Measurements from ENCODE around the gene EML4. TPM values are rescaled to one million over a fixed set of nuclear protein-coding genes. Genes with fewer than 3 reads are reported as not detected.
A peak's percentile ranks its signal among the peaks of the same experiment; 100 is the strongest.

The EML4 gene
- polyA plus RNA-seq, 1 of the 3 experiments (the other 2 are of a cell fraction) = 35.0 TPM

DNA sequence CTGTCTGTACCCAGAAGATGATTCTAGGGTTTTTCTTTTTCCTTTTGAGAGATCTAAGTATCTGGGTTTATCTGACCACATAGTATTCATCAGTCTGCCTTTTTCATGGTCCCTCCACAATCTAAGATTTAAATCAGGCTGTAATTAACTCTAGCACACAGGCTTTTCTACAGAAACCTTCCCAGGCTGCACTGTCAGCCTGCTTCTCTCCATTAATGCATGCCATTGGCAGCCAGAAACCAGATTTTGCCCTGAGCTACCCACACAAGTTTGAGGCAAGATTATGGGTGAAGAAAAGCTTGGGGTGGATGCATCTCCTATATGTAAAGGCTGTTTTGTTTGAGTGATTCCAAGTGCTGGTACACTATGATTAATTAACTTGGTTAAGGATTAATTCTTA lies 45.7 kb upstream of the EML4 start:
- no peaks in the 10 kb centered on the region for H3K79me2 ChIP-seq (ENCODE audit: insufficient read depth)
- H3K9me3 ChIP-seq = peaks cover 5% of the 10 kb centered on the region; the same call in 1 of the 2 replicates
- DNase-seq = peak; percentile 56
- H3K9me2 ChIP-seq = no peaks in the 10 kb centered on the region
- H3K4me3 ChIP-seq (ENCODE audit: low read depth in 2 of 2, low read length in 1 of 2) = no peak overlapping the region
- no peaks in the 10 kb centered on the region for H3K36me3 ChIP-seq (replicated peaks in 1 of 2; ENCODE audit: control insufficient read depth in 1 of 2, insufficient read depth in 2 of 2, low read length in 1 of 2)
- ChIA-PET CTCF (interaction anchor here (0.7 to 3.6 kb wide), 7 partner anchors 9 to 205 kb away, joined by 3 to 15 read pairs (median 4); no protein-coding TSS in a partner anchor), POLR2A (interaction anchor here (2.9 kb wide), 1 partner anchor 10 kb away, joined by 18 read pairs; no protein-coding TSS in a partner anchor)
- no peak overlapping the region for H2AFZ ChIP-seq (ENCODE audit: low read depth)
- peaks cover 1% of the 10 kb centered on the region; the same call in 1 of the 2 replicates for H4K20me1 ChIP-seq (ENCODE audit: insufficient read depth)
- H3K27ac ChIP-seq (ENCODE audit: low read depth in 2 of 2, low read length in 1 of 2) = peak overlapping the region in 1 of 2 experiments; percentile 81; a peak in 2 of 4 replicates
- no peak overlapping the region for H3K4me2 ChIP-seq
- H3K27me3 ChIP-seq (ENCODE audit: insufficient read depth) = no peaks in the 10 kb centered on the region
- H3F3A ChIP-seq (replicated peaks; ENCODE audit: insufficient read depth) = peaks cover 12% of the 10 kb centered on the region
- H3K4me1 ChIP-seq (ENCODE audit: control insufficient read depth in 1 of 2, insufficient read depth in 2 of 2, low read depth in 1 of 2, low read length in 1 of 2) = peaks cover 29 to 40% of the 10 kb centered on the region in 2 experiments; a peak in 3 of 4 replicates
- H3K9ac ChIP-seq = no peak overlapping the region
- TF ChIP-seq, protein P1, sequence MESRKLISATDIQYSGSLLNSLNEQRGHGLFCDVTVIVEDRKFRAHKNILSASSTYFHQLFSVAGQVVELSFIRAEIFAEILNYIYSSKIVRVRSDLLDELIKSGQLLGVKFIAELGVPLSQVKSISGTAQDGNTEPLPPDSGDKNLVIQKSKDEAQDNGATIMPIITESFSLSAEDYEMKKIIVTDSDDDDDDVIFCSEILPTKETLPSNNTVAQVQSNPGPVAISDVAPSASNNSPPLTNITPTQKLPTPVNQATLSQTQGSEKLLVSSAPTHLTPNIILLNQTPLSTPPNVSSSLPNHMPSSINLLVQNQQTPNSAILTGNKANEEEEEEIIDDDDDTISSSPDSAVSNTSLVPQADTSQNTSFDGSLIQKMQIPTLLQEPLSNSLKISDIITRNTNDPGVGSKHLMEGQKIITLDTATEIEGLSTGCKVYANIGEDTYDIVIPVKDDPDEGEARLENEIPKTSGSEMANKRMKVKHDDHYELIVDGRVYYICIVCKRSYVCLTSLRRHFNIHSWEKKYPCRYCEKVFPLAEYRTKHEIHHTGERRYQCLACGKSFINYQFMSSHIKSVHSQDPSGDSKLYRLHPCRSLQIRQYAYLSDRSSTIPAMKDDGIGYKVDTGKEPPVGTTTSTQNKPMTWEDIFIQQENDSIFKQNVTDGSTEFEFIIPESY (IDR thresholded peaks at IDR 0.05; ENCODE audit: borderline replicate concordance, low read depth) = no peak
- TF ChIP-seq SMC3 (IDR thresholded peaks at IDR 0.05; ENCODE audit: low read depth, low read length) (no peak), RXRA (IDR thresholded peaks at IDR 0.05; ENCODE audit: borderline replicate concordance, low read depth) (no peak), TAF1 (IDR thresholded peaks at IDR 0.05; ENCODE audit: borderline replicate concordance, low read depth, low read length) (no peak), SIN3A (IDR thresholded peaks at IDR 0.05; ENCODE audit: borderline replicate concordance, low read depth, low read length) (no peak), GABPA (IDR thresholded peaks at IDR 0.05; ENCODE audit: low read depth) (no peak), JUND (IDR thresholded peaks at IDR 0.05) (no peak), FOXM1 (IDR thresholded peaks at IDR 0.05; ENCODE audit: low read depth) (no peak), CTCF (IDR thresholded peaks at IDR 0.05) (no peak), EZH2phosphoT487 (IDR thresholded peaks at IDR 0.05; ENCODE audit: borderline replicate concordance, low read depth) (no peak), TCF12 (IDR thresholded peaks at IDR 0.05) (0 out of 2 replicates have a peak, but pooled peaks have one; percentile 17), RFX5 (IDR thresholded peaks at IDR 0.05; ENCODE audit: low read length) (0 out of 2 replicates have a peak, but pooled peaks have one; percentile 6), POLR2AphosphoS5 (IDR thresholded peaks at IDR 0.05; ENCODE audit: low read depth, low read length) (no peak), MXI1 (IDR thresholded peaks at IDR 0.05; ENCODE audit: low read depth, low read length) (peak; percentile 51; the same call in 1 of the 2 replicates), IRF3 (IDR thresholded peaks at IDR 0.05; ENCODE audit: low read depth, low read length) (no peak), EP300 (IDR thresholded peaks at IDR 0.05; ENCODE audit: borderline replicate concordance in 1 of 2, low read depth in 1 of 2, low read length in 1 of 2) (peak in 1 of 2 experiments; percentile 72; a peak in 2 of 4 replicates), FOSL2 (IDR thresholded peaks at IDR 0.05; ENCODE audit: borderline replicate concordance, low read depth) (no peak), ELF1 (IDR thresholded peaks at IDR 0.05) (no peak), RCOR1 (IDR thresholded peaks at IDR 0.05; ENCODE audit: low read length) (peak; percentile 89), RAD21 (IDR thresholded peaks at IDR 0.05; ENCODE audit: low read length) (no peak; the same call in 1 of the 2 replicates), TEAD4 (IDR thresholded peaks at IDR 0.05; ENCODE audit: borderline replicate concordance, insufficient read depth) (no peak), NFIC (IDR thresholded peaks at IDR 0.05; ENCODE audit: borderline replicate concordance) (no peak), USF1 (IDR thresholded peaks at IDR 0.05; ENCODE audit: borderline replicate concordance, low read depth) (no peak)
- TF ChIP-seq, protein P2, sequence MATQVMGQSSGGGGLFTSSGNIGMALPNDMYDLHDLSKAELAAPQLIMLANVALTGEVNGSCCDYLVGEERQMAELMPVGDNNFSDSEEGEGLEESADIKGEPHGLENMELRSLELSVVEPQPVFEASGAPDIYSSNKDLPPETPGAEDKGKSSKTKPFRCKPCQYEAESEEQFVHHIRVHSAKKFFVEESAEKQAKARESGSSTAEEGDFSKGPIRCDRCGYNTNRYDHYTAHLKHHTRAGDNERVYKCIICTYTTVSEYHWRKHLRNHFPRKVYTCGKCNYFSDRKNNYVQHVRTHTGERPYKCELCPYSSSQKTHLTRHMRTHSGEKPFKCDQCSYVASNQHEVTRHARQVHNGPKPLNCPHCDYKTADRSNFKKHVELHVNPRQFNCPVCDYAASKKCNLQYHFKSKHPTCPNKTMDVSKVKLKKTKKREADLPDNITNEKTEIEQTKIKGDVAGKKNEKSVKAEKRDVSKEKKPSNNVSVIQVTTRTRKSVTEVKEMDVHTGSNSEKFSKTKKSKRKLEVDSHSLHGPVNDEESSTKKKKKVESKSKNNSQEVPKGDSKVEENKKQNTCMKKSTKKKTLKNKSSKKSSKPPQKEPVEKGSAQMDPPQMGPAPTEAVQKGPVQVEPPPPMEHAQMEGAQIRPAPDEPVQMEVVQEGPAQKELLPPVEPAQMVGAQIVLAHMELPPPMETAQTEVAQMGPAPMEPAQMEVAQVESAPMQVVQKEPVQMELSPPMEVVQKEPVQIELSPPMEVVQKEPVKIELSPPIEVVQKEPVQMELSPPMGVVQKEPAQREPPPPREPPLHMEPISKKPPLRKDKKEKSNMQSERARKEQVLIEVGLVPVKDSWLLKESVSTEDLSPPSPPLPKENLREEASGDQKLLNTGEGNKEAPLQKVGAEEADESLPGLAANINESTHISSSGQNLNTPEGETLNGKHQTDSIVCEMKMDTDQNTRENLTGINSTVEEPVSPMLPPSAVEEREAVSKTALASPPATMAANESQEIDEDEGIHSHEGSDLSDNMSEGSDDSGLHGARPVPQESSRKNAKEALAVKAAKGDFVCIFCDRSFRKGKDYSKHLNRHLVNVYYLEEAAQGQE (IDR thresholded peaks at IDR 0.05; ENCODE audit: low read depth, low read length) = no peak
- TF ChIP-seq, protein P3, sequence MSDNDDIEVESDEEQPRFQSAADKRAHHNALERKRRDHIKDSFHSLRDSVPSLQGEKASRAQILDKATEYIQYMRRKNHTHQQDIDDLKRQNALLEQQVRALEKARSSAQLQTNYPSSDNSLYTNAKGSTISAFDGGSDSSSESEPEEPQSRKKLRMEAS (IDR thresholded peaks at IDR 0.05; ENCODE audit: low read depth) = no peak

Data from SK-N-SH (cell line).